VCaP (cell line): ENCODE data around the gene UBE2G2.

Experiments used
- H3K27ac ChIP-seq: fragments of 450-650 bp; 2 replicates; pipeline ENCODE4 v1.5.1; 2017
- CTCF ChIP-seq: fragments of 450-650 bp; conservative IDR thresholded peaks from 2 replicates; pipeline ENCODE4 v1.5.1; 2017; ENCODE audit warnings: mild to moderate bottlenecking, moderate library complexity

UBE2G2 gene

GRCh38 chr21:44846485-44847260 is 45.1 kb upstream of the UBE2G2 start:
- H3K27ac ChIP-seq: peak overlapping the region; percentile 46

GRCh38 chr21:44846224-44846484 is 44.5 kb upstream of the UBE2G2 start:
- TF ChIP-seq CTCF: peak; percentile 26
- H3K27ac ChIP-seq: peak overlapping the region; percentile 46

More at GRCh38 chr21:44846485-44847260, 45.1 kb upstream of the UBE2G2 start:
- TF ChIP-seq CTCF: no peak

- TF ChIP-seq CTCF: peak; percentile 57
- H3K27ac ChIP-seq: peak overlapping the region; percentile 46
These were observed 44.0 kb upstream of the UBE2G2 start for GRCh38 chr21:44845418-44846223.

- TF ChIP-seq CTCF: no peak
- H3K27ac ChIP-seq: no peak overlapping the region
These were observed 42.6 kb upstream of the UBE2G2 start for GRCh38 chr21:44844256-44844655.

GRCh38 chr21:44842721-44843445 is 41.3 kb upstream of the UBE2G2 start:
- no peak for TF ChIP-seq CTCF
- H3K27ac ChIP-seq: no peak overlapping the region

- no peak for TF ChIP-seq CTCF
- no peak overlapping the region for H3K27ac ChIP-seq
These were observed 40.5 kb upstream of the UBE2G2 start for GRCh38 chr21:44842087-44842486.

- TF ChIP-seq CTCF: no peak
- H3K27ac ChIP-seq: no peak overlapping the region
These were observed 39.2 kb upstream of the UBE2G2 start for GRCh38 chr21:44840771-44841170.
